Measurements from ENCODE around the gene SLC12A8.

The SLC12A8 gene

GRCh38 chr3:125211523-125212090 is 941 bp downstream of the SLC12A8 start:
- TF ChIP-seq CTCF (IDR thresholded peaks at IDR 0.05; ENCODE audit: low read depth, low read length, missing control alignments) = no peak
- peak overlapping the region; percentile 43 for H3K4me3 ChIP-seq (replicated peaks; ENCODE audit: low read depth, low read length)
- DNase-seq (ENCODE audit: extremely low read depth, low read depth) = no peak

- DNase-seq (ENCODE audit: extremely low read depth, low read depth) = no peak
Observed at GRCh38 chr3:125207949-125208568, 4.5 kb downstream of the SLC12A8 start.

GRCh38 chr3:125207507-125207906 is 5.0 kb downstream of the SLC12A8 start:
- DNase-seq (ENCODE audit: extremely low read depth, low read depth) = no peak
- no peak for TF ChIP-seq CTCF (IDR thresholded peaks at IDR 0.05; ENCODE audit: low read depth, low read length, missing control alignments)
- no peak overlapping the region for H3K4me3 ChIP-seq (replicated peaks; ENCODE audit: low read depth, low read length)

More at GRCh38 chr3:125207949-125208568, 4.5 kb downstream of the SLC12A8 start:
- TF ChIP-seq CTCF (IDR thresholded peaks at IDR 0.05; ENCODE audit: low read depth, low read length, missing control alignments) = no peak
- no peak overlapping the region for H3K4me3 ChIP-seq (replicated peaks; ENCODE audit: low read depth, low read length)

GRCh38 chr3:125206934-125207333 is 5.6 kb downstream of the SLC12A8 start:
- no peak overlapping the region for H3K4me3 ChIP-seq (replicated peaks; ENCODE audit: low read depth, low read length)
- DNase-seq (ENCODE audit: extremely low read depth, low read depth) = no peak
- TF ChIP-seq CTCF (IDR thresholded peaks at IDR 0.05; ENCODE audit: low read depth, low read length, missing control alignments) = no peak

GRCh38 chr3:125203731-125204130 is 8.8 kb downstream of the SLC12A8 start:
- no peak for TF ChIP-seq CTCF (IDR thresholded peaks at IDR 0.05; ENCODE audit: low read depth, low read length, missing control alignments)
- H3K4me3 ChIP-seq (replicated peaks; ENCODE audit: low read depth, low read length) = no peak overlapping the region
- DNase-seq (ENCODE audit: extremely low read depth, low read depth) = no peak

- no peak for DNase-seq (ENCODE audit: extremely low read depth, low read depth)
- TF ChIP-seq CTCF (IDR thresholded peaks at IDR 0.05; ENCODE audit: low read depth, low read length, missing control alignments) = peak; percentile 35
- H3K4me3 ChIP-seq (replicated peaks; ENCODE audit: low read depth, low read length) = no peak overlapping the region
Observed at GRCh38 chr3:125202197-125202596, 10.4 kb downstream of the SLC12A8 start.
